HEK293 (cell line): ENCODE measurements around the gene IRF7.

Experiments
- ZNF155 ChIP-seq: fragments of 450-650 bp; formaldehyde crosslinking; IDR thresholded peaks from 2 replicates; pipeline ENCODE4 v1.5.1; 2016; ENCODE audit warnings: missing biosample characterization, missing genetic modification characterization
- TF ChIP-seq, protein P1 (sequence below): fragments of 450-650 bp; formaldehyde crosslinking; IDR thresholded peaks from 2 replicates; pipeline ENCODE4 v1.5.1; 2016; ENCODE audit warnings: missing biosample characterization, missing genetic modification characterization
- TF ChIP-seq, protein P2 (sequence below): fragments of 450-650 bp; formaldehyde crosslinking; IDR thresholded peaks from 2 replicates; pipeline ENCODE4 v1.5.1; 2016; ENCODE audit warnings: missing biosample characterization, missing genetic modification characterization

DNA sequence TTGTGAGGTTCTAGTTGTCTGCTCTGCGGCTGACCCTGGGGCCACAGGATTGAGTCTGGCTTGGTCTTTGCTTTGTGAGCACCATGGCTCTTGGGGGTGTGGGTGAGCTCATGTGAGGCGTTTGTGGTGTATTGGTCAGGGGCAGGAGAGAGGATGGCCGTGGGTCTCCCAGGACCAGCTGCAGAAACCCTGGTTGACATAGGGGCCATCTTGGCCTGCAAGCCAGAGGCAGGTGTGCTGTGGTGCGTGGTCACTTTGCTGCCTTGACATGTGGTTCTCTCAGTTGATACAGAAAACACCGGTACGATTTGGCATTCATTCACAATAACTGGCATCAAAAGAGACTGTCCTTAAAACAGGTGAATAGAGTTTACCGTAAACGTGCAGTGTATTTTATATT lies 28.2 kb downstream of the IRF7 start:
- TF ChIP-seq, protein P1, sequence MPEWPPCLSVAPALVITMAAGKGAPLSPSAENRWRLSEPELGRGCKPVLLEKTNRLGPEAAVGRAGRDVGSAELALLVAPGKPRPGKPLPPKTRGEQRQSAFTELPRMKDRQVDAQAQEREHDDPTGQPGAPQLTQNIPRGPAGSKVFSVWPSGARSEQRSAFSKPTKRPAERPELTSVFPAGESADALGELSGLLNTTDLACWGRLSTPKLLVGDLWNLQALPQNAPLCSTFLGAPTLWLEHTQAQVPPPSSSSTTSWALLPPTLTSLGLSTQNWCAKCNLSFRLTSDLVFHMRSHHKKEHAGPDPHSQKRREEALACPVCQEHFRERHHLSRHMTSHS (tag by site-specific recombination), result no peak
- TF ChIP-seq, protein P2, sequence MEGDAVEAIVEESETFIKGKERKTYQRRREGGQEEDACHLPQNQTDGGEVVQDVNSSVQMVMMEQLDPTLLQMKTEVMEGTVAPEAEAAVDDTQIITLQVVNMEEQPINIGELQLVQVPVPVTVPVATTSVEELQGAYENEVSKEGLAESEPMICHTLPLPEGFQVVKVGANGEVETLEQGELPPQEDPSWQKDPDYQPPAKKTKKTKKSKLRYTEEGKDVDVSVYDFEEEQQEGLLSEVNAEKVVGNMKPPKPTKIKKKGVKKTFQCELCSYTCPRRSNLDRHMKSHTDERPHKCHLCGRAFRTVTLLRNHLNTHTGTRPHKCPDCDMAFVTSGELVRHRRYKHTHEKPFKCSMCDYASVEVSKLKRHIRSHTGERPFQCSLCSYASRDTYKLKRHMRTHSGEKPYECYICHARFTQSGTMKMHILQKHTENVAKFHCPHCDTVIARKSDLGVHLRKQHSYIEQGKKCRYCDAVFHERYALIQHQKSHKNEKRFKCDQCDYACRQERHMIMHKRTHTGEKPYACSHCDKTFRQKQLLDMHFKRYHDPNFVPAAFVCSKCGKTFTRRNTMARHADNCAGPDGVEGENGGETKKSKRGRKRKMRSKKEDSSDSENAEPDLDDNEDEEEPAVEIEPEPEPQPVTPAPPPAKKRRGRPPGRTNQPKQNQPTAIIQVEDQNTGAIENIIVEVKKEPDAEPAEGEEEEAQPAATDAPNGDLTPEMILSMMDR (tag by site-specific recombination), result no peak
- TF ChIP-seq ZNF155 (tag by site-specific recombination), result no peak
